ENCODE data around the gene SPTBN4.
A peak's percentile ranks its signal among the peaks of the same experiment; 100 is the strongest.

Gene SPTBN4

GRCh38 chr19:40565910-40566495 is 99.2 kb downstream of the SPTBN4 start:
- DNase-seq (ENCODE audit: low spot score): no peak

- DNase-seq (ENCODE audit: low spot score): no peak
These were observed 100.4 kb downstream of the SPTBN4 start for GRCh38 chr19:40567040-40567749.

GRCh38 chr19:40567750-40568494 is 101.1 kb downstream of the SPTBN4 start:
- peak; percentile 20 for DNase-seq (ENCODE audit: low spot score)

GRCh38 chr19:40570313-40571004 is 103.7 kb downstream of the SPTBN4 start:
- DNase-seq (ENCODE audit: low spot score): peak; percentile 99

- DNase-seq (ENCODE audit: low spot score): no peak
These were observed 104.2 kb downstream of the SPTBN4 start for GRCh38 chr19:40571005-40571318.

GRCh38 chr19:40571831-40572495 is 105.2 kb downstream of the SPTBN4 start:
- DNase-seq (ENCODE audit: low spot score): no peak

GRCh38 chr19:40575326-40575725 is 108.5 kb downstream of the SPTBN4 start:
- no peak for DNase-seq (ENCODE audit: low spot score)

GRCh38 chr19:40576151-40576584 is 109.4 kb downstream of the SPTBN4 start:
- no peak for DNase-seq (ENCODE audit: low spot score)

GRCh38 chr19:40576585-40577451 is 110.0 kb downstream of the SPTBN4 start, which contains the start of gene SHKBP1:
Gene SHKBP1, plus strand, starts transcription at chr19:40576873. Its CDS starts 27 bp downstream, at chr19:40576900.
- DNase-seq (ENCODE audit: low spot score): peak; percentile 100

- DNase-seq (ENCODE audit: low spot score): peak; percentile 9
These were observed 111.7 kb downstream of the SPTBN4 start for GRCh38 chr19:40578442-40578908.

- no peak for DNase-seq (ENCODE audit: low spot score)
These were observed 113.8 kb downstream of the SPTBN4 start for GRCh38 chr19:40580619-40581018.

GRCh38 chr19:40581531-40581930 is 114.7 kb downstream of the SPTBN4 start:
- no peak for DNase-seq (ENCODE audit: low spot score)

- DNase-seq (ENCODE audit: low spot score): no peak
These were observed 115.7 kb downstream of the SPTBN4 start for GRCh38 chr19:40582467-40582866.

- no peak for DNase-seq (ENCODE audit: low spot score)
These were observed 116.5 kb downstream of the SPTBN4 start for GRCh38 chr19:40583283-40583682.

GRCh38 chr19:40584007-40584406 is 117.2 kb downstream of the SPTBN4 start:
- no peak for DNase-seq (ENCODE audit: low spot score)

- peak; percentile 28 for DNase-seq (ENCODE audit: low spot score)
These were observed 118.6 kb downstream of the SPTBN4 start for GRCh38 chr19:40585241-40585981.

GRCh38 chr19:40585982-40586422 is 119.2 kb downstream of the SPTBN4 start:
- no peak for DNase-seq (ENCODE audit: low spot score)

GRCh38 chr19:40586611-40587010 is 119.8 kb downstream of the SPTBN4 start:
- no peak for DNase-seq (ENCODE audit: low spot score)

GRCh38 chr19:40588110-40588854 is 121.5 kb downstream of the SPTBN4 start:
- DNase-seq (ENCODE audit: low spot score): no peak
